ENCODE results near the gene SOX18. TPM values are rescaled to one million over a fixed set of nuclear protein-coding genes. Genes with fewer than 3 reads are reported as not detected.

SOX18 gene
- total RNA-seq, 1 donor from 2014 or later: 48.3 TPM

- Histone ChIP-seq H3K27ac (peak overlapping the region; percentile 87), H3K36me3 (no peaks in the 10 kb centered on the region), H3K27me3 (ENCODE audit: low read depth) (peaks cover 60% of the 10 kb centered on the region), H3K4me1 (peaks cover 50% of the 10 kb centered on the region), H3K4me3 (peak overlapping the region; percentile 30), H3K9me3 (no peaks in the 10 kb centered on the region)
- DNase-seq (peak; percentile 70), ATAC-seq (peak; percentile 18 to 30)
- peak; percentile 27 for TF ChIP-seq CTCF (IDR thresholded peaks at IDR 0.05)
- intact Hi-C loops (cut with DNase I): no loop called here
Observed at GRCh38 chr20:64053841-64054661, 4.6 kb upstream of the SOX18 start.

GRCh38 chr20:64052987-64053840 is 3.8 kb upstream of the SOX18 start:
- DNase-seq (no peak), ATAC-seq (no peak)
- Histone ChIP-seq H3K4me3 (peak overlapping the region; percentile 19), H3K4me1 (peaks cover 47% of the 10 kb centered on the region), H3K36me3 (no peaks in the 10 kb centered on the region), H3K27ac (peak overlapping the region; percentile 84), H3K27me3 (ENCODE audit: low read depth) (peaks cover 68% of the 10 kb centered on the region), H3K9me3 (no peaks in the 10 kb centered on the region)
- intact Hi-C loops (cut with DNase I): no loop called here
- no peak for TF ChIP-seq CTCF (IDR thresholded peaks at IDR 0.05)

DNA sequence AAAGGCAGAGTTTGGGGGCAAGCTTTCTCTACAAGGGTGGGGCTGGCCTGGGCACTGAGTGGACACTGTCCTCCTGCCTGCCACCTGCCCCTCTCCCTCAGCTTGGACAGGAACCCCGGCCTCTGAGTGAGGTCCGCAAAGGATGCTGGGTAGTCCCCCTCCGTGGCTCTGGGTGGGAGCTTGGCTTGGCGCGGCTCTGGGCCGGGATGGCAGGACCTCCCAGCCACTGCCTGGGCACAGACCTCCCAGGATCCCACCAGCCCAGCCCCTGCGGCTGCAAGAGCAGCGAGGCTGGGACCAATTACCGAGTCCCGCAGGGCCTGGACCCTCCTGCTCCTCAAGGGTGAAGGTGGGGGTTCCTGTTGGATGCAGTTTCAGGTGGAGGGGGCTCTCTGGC is 2.9 kb upstream of the SOX18 start:
- TF ChIP-seq CTCF (IDR thresholded peaks at IDR 0.05): no peak
- intact Hi-C loops (cut with DNase I): no loop called here
- H3K4me3 ChIP-seq: no peak overlapping the region
- DNase-seq (no peak), ATAC-seq (no peak)
- peak overlapping the region; percentile 84 for H3K27ac ChIP-seq
- H3K9me3 ChIP-seq: no peaks in the 10 kb centered on the region
- no peaks in the 10 kb centered on the region for H3K36me3 ChIP-seq
- peaks cover 38% of the 10 kb centered on the region for H3K4me1 ChIP-seq
- peaks cover 74% of the 10 kb centered on the region for H3K27me3 ChIP-seq (ENCODE audit: low read depth)

GRCh38 chr20:64051561-64052325 is 2.3 kb upstream of the SOX18 start:
- ATAC-seq (peak; percentile 31 to 43), DNase-seq (peak; percentile 73)
- H3K36me3 ChIP-seq: no peaks in the 10 kb centered on the region
- H3K4me3 ChIP-seq: peak overlapping the region; percentile 48
- peaks cover 73% of the 10 kb centered on the region for H3K27me3 ChIP-seq (ENCODE audit: low read depth)
- H3K27ac ChIP-seq: peak overlapping the region; percentile 84
- no peak for TF ChIP-seq CTCF (IDR thresholded peaks at IDR 0.05)
- intact Hi-C loops (cut with DNase I): no loop called here
- H3K9me3 ChIP-seq: no peaks in the 10 kb centered on the region
- peaks cover 36% of the 10 kb centered on the region for H3K4me1 ChIP-seq

DNA sequence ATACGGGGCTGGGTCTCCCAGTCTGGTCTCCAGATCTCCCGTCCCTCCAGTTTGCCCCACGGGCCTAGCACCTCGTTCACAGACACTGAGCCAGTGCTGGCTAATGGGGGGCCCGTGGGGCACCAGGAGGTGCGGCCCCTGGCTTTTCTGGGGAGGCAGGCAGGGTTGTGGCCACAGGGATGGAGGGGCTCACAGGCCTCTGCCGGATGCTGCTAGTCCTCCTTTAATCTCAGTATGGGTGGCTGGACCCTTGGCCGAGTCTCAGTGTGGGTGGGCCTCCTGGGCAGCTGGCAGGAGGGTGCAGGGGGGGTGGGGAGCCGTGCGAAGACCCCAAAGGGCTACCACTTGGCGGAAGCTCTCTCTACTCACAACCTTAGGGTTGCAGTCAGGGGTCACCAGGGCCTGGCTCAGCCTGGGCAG is 1.6 kb upstream of the SOX18 start:
- Histone ChIP-seq H3K4me1 (peaks cover 31% of the 10 kb centered on the region), H3K27ac (peak overlapping the region; percentile 84), H3K27me3 (ENCODE audit: low read depth) (peaks cover 71% of the 10 kb centered on the region), H3K36me3 (no peaks in the 10 kb centered on the region), H3K4me3 (peak overlapping the region; percentile 48), H3K9me3 (no peaks in the 10 kb centered on the region)
- no peak for TF ChIP-seq CTCF (IDR thresholded peaks at IDR 0.05)
- intact Hi-C loops (cut with DNase I): no loop called here
- no peak for ATAC-seq
- no peak for DNase-seq

Measured in lower lobe of right lung (tissue), 2 donors.